ENCODE measurements around the gene GCNA. TPM values are rescaled to one million over a fixed set of nuclear protein-coding genes. Genes with fewer than 3 reads are reported as not detected.

The GCNA gene
- total RNA-seq, 2 experiments from 2014 or later = 2.1 to 4.2 TPM

GRCh38 chrX:71604796-71605568 lies 26.7 kb downstream of the GCNA start:
- ChIA-PET POLR2A (no interaction called here), CTCF (ENCODE audit: unreplicated experiment) (no interaction called here)
- Histone ChIP-seq H3K36me3 (ENCODE audit: insufficient read depth, low read length) (peaks cover 74% of the 10 kb centered on the region), H4K20me1 (ENCODE audit: insufficient read depth, low read length) (no peaks in the 10 kb centered on the region), H2AFZ (ENCODE audit: low read length) (no peak overlapping the region), H3K9me3 (ENCODE audit: low read length) (no peaks in the 10 kb centered on the region), H3K9me2 (ENCODE audit: insufficient read depth, low read length) (no peaks in the 10 kb centered on the region), H3K27ac (ENCODE audit: low read depth, low read length, poor library complexity, severe bottlenecking) (no peak overlapping the region), H3K4me2 (ENCODE audit: low read length) (no peak overlapping the region), H3K4me1 (ENCODE audit: insufficient read depth, low read length, poor library complexity, severe bottlenecking) (peaks cover 27% of the 10 kb centered on the region), H3K4me3 (ENCODE audit: low read depth, low read length, poor library complexity, severe bottlenecking) (no peak overlapping the region), H3K79me2 (ENCODE audit: insufficient read depth, low read depth, low read length) (no peaks in the 10 kb centered on the region)
- intact Hi-C loops (cut with micrococcal nuclease; ENCODE audit: unreplicated experiment) = no loop called here
- TF ChIP-seq CTCF (conservative IDR thresholded peaks at IDR 0.05; ENCODE audit: low read length) (no peak), EZH2phosphoT487 (IDR thresholded peaks at IDR 0.05; ENCODE audit: borderline replicate concordance, low read depth, low read length) (no peak)
- no TSS peak for BruUV-seq (replicated peaks)
- DNase-seq (ENCODE audit: low spot score) = no peak

GRCh38 chrX:71606536-71607216 lies 28.4 kb downstream of the GCNA start:
- intact Hi-C loops (cut with micrococcal nuclease; ENCODE audit: unreplicated experiment) = no loop called here
- Histone ChIP-seq H4K20me1 (ENCODE audit: insufficient read depth, low read length) (no peaks in the 10 kb centered on the region), H2AFZ (ENCODE audit: low read length) (peak overlapping the region; percentile 11; the same call in 1 of the 2 replicates), H3K4me3 (ENCODE audit: low read depth, low read length, poor library complexity, severe bottlenecking) (no peak overlapping the region), H3K9me2 (ENCODE audit: insufficient read depth, low read length) (no peaks in the 10 kb centered on the region), H3K4me1 (ENCODE audit: insufficient read depth, low read length, poor library complexity, severe bottlenecking) (peaks cover 27% of the 10 kb centered on the region), H3K4me2 (ENCODE audit: low read length) (no peak overlapping the region), H3K36me3 (ENCODE audit: insufficient read depth, low read length) (peaks cover 83% of the 10 kb centered on the region), H3K9me3 (ENCODE audit: low read length) (no peaks in the 10 kb centered on the region), H3K79me2 (ENCODE audit: insufficient read depth, low read depth, low read length) (no peaks in the 10 kb centered on the region), H3K27ac (ENCODE audit: low read depth, low read length, poor library complexity, severe bottlenecking) (peak overlapping the region; percentile 42)
- CTCF ChIA-PET (ENCODE audit: unreplicated experiment) = no interaction called here
- no TSS peak for BruUV-seq (replicated peaks)
- peak; percentile 26 for DNase-seq (ENCODE audit: low spot score)
- POLR2A ChIA-PET = interaction anchor here (0.7 to 0.9 kb wide), 2 partner anchors 44 to 551 kb away, joined by 3 read pairs; no protein-coding TSS in a partner anchor
- no peak for TF ChIP-seq CTCF (conservative IDR thresholded peaks at IDR 0.05; ENCODE audit: low read length)
- TF ChIP-seq EZH2phosphoT487 (IDR thresholded peaks at IDR 0.05; ENCODE audit: borderline replicate concordance, low read depth, low read length) = no peak

DNA sequence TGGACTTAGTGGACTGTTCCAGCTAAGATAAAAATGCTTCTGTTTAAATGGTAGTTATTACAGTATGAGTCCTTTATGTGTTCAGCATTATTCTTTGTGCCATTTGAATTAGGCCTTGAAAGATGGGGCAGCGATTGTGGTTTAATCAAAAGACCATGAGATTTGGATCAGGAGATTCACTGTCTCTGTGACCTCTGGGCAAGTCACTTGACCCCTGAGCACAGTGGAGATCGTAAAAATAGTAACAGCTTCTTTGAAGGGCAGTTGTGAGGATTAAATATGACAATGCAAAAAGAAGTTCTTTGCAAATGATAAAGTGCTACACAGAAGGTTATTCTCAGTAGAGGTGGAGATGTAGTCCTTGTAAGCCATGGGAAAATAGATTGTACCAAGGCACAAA lies 29.3 kb downstream of the GCNA start:
- BruUV-seq (replicated peaks) = no TSS peak
- H4K20me1 ChIP-seq (ENCODE audit: insufficient read depth, low read length) = no peaks in the 10 kb centered on the region
- H2AFZ ChIP-seq (ENCODE audit: low read length) = no peak overlapping the region
- peak overlapping the region; percentile 42 for H3K27ac ChIP-seq (ENCODE audit: low read depth, low read length, poor library complexity, severe bottlenecking)
- intact Hi-C loops (cut with micrococcal nuclease; ENCODE audit: unreplicated experiment) = no loop called here
- TF ChIP-seq CTCF (conservative IDR thresholded peaks at IDR 0.05; ENCODE audit: low read length) (no peak), EZH2phosphoT487 (IDR thresholded peaks at IDR 0.05; ENCODE audit: borderline replicate concordance, low read depth, low read length) (no peak)
- H3K4me1 ChIP-seq (ENCODE audit: insufficient read depth, low read length, poor library complexity, severe bottlenecking) = peaks cover 27% of the 10 kb centered on the region
- H3K9me3 ChIP-seq (ENCODE audit: low read length) = no peaks in the 10 kb centered on the region
- no peaks in the 10 kb centered on the region for H3K79me2 ChIP-seq (ENCODE audit: insufficient read depth, low read depth, low read length)
- DNase-seq (ENCODE audit: low spot score) = no peak
- POLR2A ChIA-PET = interaction anchor here (0.8 kb wide), 1 partner anchor 9 kb away, joined by 3 read pairs; no protein-coding TSS in a partner anchor
- H3K4me2 ChIP-seq (ENCODE audit: low read length) = no peak overlapping the region
- no peak overlapping the region for H3K4me3 ChIP-seq (ENCODE audit: low read depth, low read length, poor library complexity, severe bottlenecking)
- CTCF ChIA-PET (ENCODE audit: unreplicated experiment) = no interaction called here
- H3K36me3 ChIP-seq (ENCODE audit: insufficient read depth, low read length) = peaks cover 79% of the 10 kb centered on the region
- H3K9me2 ChIP-seq (ENCODE audit: insufficient read depth, low read length) = no peaks in the 10 kb centered on the region
